ENCODE data around the gene EFCAB6.

DNA sequence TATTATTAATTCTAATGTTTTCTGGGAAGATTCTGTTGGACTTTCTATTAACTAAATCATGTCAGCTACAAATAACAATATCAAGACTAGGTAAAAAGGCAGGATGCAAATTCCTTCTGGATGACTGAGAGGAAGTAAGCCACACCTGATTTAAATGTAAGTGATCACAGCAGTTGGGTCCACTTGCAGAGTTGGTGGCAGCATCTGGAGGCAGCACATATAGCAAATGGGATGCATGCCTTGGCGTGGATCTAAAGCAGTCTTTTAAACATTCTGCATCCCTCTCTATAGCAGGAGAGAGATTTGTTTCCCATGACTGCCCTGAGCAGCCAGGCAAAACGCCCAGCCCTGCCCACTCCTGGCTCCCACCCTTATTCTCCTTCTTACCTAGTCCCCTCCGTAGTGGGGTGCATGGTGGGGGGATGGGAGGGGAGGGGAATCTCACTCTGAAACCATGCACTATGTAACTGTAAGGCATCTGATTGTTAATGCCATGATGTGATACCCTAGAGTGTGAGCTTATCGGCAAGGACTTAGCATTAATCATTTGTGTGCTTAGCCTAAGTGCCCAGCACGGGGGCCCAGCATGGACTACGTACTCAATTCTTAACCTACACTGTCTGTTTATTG is 130.3 kb downstream of the EFCAB6 start:
- no peak for TF ChIP-seq POLR2A (IDR thresholded peaks at IDR 0.05; ENCODE audit: low read depth, low read length)
- no peak for TF ChIP-seq TAF1 (IDR thresholded peaks at IDR 0.05; ENCODE audit: low read depth, low read length)
- TF ChIP-seq POLR2AphosphoS5 (IDR thresholded peaks at IDR 0.05; ENCODE audit: low read depth, low read length) = no peak

Data from GM12891 (cell line).